Panc1 (cell line): Measurements from ENCODE around the gene HAND1. TPM values are rescaled to one million over a fixed set of nuclear protein-coding genes. Genes with fewer than 3 reads are reported as not detected.

Experiments
- ATAC-seq: fragments of 200-7000 bp; cut with Tn5 transposase; 2 replicates; pipeline ENCODE4 v1.9.1; 2020; ENCODE audit warnings: mild to moderate bottlenecking, moderate library complexity
- BruUV-seq: library from RNA; stranded (reverse); fragments of 400-500 nt; replicated peaks from 2 replicates; lab custom pipeline; 2021; lab: Mats Ljungman, UMichigan
- CTCF ChIA-PET: fragments of 300-600 bp; sonication (Branson Sonifier 250); formaldehyde crosslinking; loops from one replicate; lab custom pipeline; 2022; ENCODE audit warnings: antibody characterized with exemption; lab: Charles Lee
- POLR2A ChIA-PET: fragments of 300-600 bp; sonication (Branson Sonifier 250); formaldehyde crosslinking; loops from one replicate; lab custom pipeline; 2022; ENCODE audit warnings: antibody characterized with exemption; lab: Charles Lee
- DNase-seq: peaks from one replicate; pipeline ENCODE4 v3.0.0-alpha.2; 2010; ENCODE audit warnings: low read depth, low spot score
- H3K27ac ChIP-seq: 2 replicates; pipeline ENCODE4 v1.5.1; 2011; ENCODE audit warnings: mild to moderate bottlenecking, low read length, inconsistent platforms
- H3K27me3 ChIP-seq: fragments of 200-500 bp; sonication (Bioruptor generic); 2 replicates; pipeline ENCODE4 v1.6.0; 2014; ENCODE audit warnings: low read length, inconsistent platforms; ENCODE audit not compliant: control insufficient read depth, insufficient read depth
- H3K36me3 ChIP-seq: fragments of 200-500 bp; sonication (Bioruptor generic); 2 replicates; pipeline ENCODE4 v1.5.1; 2014; ENCODE audit warnings: inconsistent platforms, mild to moderate bottlenecking, low read length, moderate library complexity; ENCODE audit not compliant: control insufficient read depth, insufficient read depth
- H3K4me1 ChIP-seq: 2 replicates; pipeline ENCODE4 v1.5.1; 2011; ENCODE audit warnings: inconsistent platforms, mild to moderate bottlenecking, low read length, moderate library complexity; ENCODE audit not compliant: control insufficient read depth, insufficient read depth
- H3K4me3 ChIP-seq, 2 experiments: 2 replicates each; pipeline ENCODE4 v1.5.1; 2011 to 2012; ENCODE audit warnings: low read depth in 2 of 2, low read length in 2 of 2, mild to moderate bottlenecking in 2 of 2, inconsistent platforms in 1 of 2, moderate library complexity in 1 of 2
- H3K9me3 ChIP-seq: fragments of 200-500 bp; sonication (Bioruptor generic); 2 replicates; pipeline ENCODE4 v1.5.1; 2014; ENCODE audit warnings: low read depth, mild to moderate bottlenecking, inconsistent platforms, low read length, moderate library complexity; ENCODE audit not compliant: control insufficient read depth, insufficient read depth
- POLR2AphosphoS5 ChIP-seq: IDR thresholded peaks from 2 replicates; pipeline ENCODE4 v1.6.1; 2012; ENCODE audit warnings: mild to moderate bottlenecking, low read depth, low read length, moderate library complexity
- SIN3A ChIP-seq: IDR thresholded peaks from 2 replicates; pipeline ENCODE4 v1.6.1; 2012; ENCODE audit warnings: low read depth, mild to moderate bottlenecking, low read length, moderate library complexity, borderline replicate concordance; ENCODE audit not compliant: insufficient read depth
- TCF7L2 ChIP-seq: IDR thresholded peaks from 2 replicates; pipeline ENCODE4 v1.6.1; 2011; ENCODE audit warnings: mild to moderate bottlenecking, low read depth, low read length, inconsistent platforms
- in situ Hi-C: cut with HindIII; loops from 2 replicates; pipeline ENCODE4 v1.10.0; 2016; ENCODE audit warnings: low sequenced_read_pairs, low pct_unique_long_range_greater_than_20kb
- intact Hi-C: fragments of 100-400 bp; cut with micrococcal nuclease; formaldehyde crosslinking; loops from one replicate; pipeline ENCODE4 v1.10.0; 2022; ENCODE audit not compliant: unreplicated experiment
- total RNA-seq: library from RNA; stranded (reverse); gene quantifications from one replicate; pipeline ENCODE4 v1.2.1, GENCODE V29; 2021; ENCODE audit not compliant: unreplicated experiment
- TF ChIP-seq, protein P1 (sequence below), 2 experiments: IDR thresholded peaks; 2 replicates each; pipeline ENCODE4 v1.6.1; 2011 to 2012; ENCODE audit warnings: low read depth in 2 of 2, control low read depth in 1 of 2, low read length in 1 of 2, mild to moderate bottlenecking in 1 of 2, moderate library complexity in 1 of 2; ENCODE audit not compliant: insufficient read depth in 1 of 2
- TF ChIP-seq, protein P2 (sequence below): fragments of 450-650 bp; IDR thresholded peaks from 2 replicates; pipeline ENCODE4 v1.5.1; 2017; ENCODE audit warnings: mild to moderate bottlenecking

HAND1 gene
- total RNA-seq, 1 experiment from 2014 or later, result 0.10 TPM

DNA sequence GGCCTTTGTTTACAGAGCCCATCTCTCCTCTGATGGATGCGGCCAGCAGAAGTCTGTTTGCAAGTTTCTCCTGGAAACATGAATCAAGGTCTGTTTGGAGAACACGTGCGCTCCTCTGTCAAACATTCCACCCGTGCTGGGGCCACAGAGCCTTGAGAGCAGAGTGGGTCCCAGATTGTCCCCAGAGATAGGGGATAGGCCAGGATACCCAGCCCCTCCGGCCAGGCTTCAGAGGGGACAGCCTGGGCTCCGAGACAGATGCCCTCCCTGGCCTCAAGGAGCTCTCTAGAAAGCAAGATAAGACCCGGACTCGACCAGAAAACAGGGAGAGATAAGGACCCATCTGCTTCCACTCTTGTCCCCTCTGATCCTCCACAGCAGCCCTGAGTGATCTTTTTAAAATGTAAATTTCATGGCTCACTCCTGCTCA lies 40.4 kb upstream of the HAND1 start:
- in situ Hi-C loops, result no loop called here
- Histone ChIP-seq H3K4me1 (peaks cover 7% of the 10 kb centered on the region; the same call in 1 of the 2 replicates), H3K4me3 (no peak overlapping the region), H3K27me3 (no peaks in the 10 kb centered on the region), H3K36me3 (no peaks in the 10 kb centered on the region), H3K9me3 (no peaks in the 10 kb centered on the region), H3K27ac (no peak overlapping the region)
- BruUV-seq, result no TSS peak
- ChIA-PET CTCF (no interaction called here), POLR2A (interaction anchor here (0.7 kb wide), 1 partner anchor 479 kb away, joined by 3 read pairs; the partner anchor contains the start of genes FAM114A2 and MFAP3)
- DNase-seq (no peak), ATAC-seq (no peak)
- TF ChIP-seq POLR2AphosphoS5 (no peak), TCF7L2 (no peak)
- TF ChIP-seq, protein P1, sequence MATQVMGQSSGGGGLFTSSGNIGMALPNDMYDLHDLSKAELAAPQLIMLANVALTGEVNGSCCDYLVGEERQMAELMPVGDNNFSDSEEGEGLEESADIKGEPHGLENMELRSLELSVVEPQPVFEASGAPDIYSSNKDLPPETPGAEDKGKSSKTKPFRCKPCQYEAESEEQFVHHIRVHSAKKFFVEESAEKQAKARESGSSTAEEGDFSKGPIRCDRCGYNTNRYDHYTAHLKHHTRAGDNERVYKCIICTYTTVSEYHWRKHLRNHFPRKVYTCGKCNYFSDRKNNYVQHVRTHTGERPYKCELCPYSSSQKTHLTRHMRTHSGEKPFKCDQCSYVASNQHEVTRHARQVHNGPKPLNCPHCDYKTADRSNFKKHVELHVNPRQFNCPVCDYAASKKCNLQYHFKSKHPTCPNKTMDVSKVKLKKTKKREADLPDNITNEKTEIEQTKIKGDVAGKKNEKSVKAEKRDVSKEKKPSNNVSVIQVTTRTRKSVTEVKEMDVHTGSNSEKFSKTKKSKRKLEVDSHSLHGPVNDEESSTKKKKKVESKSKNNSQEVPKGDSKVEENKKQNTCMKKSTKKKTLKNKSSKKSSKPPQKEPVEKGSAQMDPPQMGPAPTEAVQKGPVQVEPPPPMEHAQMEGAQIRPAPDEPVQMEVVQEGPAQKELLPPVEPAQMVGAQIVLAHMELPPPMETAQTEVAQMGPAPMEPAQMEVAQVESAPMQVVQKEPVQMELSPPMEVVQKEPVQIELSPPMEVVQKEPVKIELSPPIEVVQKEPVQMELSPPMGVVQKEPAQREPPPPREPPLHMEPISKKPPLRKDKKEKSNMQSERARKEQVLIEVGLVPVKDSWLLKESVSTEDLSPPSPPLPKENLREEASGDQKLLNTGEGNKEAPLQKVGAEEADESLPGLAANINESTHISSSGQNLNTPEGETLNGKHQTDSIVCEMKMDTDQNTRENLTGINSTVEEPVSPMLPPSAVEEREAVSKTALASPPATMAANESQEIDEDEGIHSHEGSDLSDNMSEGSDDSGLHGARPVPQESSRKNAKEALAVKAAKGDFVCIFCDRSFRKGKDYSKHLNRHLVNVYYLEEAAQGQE (IDR thresholded peaks at IDR 0.05; ENCODE audit: insufficient read depth in 1 of 2, low read depth in 2 of 2, low read length in 1 of 2), result no peak
- intact Hi-C loops, result no loop called here

DNA sequence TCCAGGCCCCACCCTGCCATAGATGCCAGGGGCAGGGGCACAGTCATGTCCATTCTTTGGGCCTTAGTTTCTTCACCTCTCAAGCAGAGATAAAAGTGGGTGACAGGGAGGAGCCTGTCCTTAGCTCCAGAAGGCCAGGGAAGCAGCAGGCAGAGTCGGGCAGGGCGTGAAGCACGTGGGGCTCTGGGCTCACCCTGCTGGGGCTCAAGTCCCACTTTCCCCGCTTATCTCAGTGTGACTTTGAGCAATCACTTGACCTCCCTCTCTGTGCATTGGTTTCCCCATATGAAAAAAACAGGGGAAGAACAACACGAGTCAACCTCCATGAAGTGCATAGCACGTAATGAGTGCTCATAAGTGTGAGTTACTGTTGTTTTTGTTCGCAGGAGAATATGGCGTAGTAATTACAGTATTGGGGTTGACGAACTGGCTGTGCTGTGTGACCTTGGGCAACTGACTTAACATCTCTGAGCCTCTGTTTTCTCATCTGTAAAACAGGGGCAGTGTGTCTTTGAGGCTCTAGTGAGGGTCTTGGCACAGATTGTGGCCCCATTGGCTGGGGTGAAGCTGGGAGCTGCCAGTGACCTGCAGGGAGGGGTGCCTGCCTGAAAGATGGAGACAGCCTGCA lies 39.9 kb upstream of the HAND1 start:
- no peaks in the 10 kb centered on the region for H3K9me3 ChIP-seq
- no peak overlapping the region for H3K27ac ChIP-seq
- ChIA-PET CTCF (no interaction called here), POLR2A (no interaction called here)
- no peak for TF ChIP-seq SIN3A
- TF ChIP-seq, protein P1 (IDR thresholded peaks at IDR 0.05; ENCODE audit: insufficient read depth in 1 of 2, low read depth in 2 of 2, low read length in 1 of 2), result no peak
- TF ChIP-seq TCF7L2, result no peak
- no peak for TF ChIP-seq POLR2AphosphoS5
- TF ChIP-seq, protein P2, sequence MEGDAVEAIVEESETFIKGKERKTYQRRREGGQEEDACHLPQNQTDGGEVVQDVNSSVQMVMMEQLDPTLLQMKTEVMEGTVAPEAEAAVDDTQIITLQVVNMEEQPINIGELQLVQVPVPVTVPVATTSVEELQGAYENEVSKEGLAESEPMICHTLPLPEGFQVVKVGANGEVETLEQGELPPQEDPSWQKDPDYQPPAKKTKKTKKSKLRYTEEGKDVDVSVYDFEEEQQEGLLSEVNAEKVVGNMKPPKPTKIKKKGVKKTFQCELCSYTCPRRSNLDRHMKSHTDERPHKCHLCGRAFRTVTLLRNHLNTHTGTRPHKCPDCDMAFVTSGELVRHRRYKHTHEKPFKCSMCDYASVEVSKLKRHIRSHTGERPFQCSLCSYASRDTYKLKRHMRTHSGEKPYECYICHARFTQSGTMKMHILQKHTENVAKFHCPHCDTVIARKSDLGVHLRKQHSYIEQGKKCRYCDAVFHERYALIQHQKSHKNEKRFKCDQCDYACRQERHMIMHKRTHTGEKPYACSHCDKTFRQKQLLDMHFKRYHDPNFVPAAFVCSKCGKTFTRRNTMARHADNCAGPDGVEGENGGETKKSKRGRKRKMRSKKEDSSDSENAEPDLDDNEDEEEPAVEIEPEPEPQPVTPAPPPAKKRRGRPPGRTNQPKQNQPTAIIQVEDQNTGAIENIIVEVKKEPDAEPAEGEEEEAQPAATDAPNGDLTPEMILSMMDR, result no peak
- no TSS peak for BruUV-seq
- in situ Hi-C loops (no loop called here), intact Hi-C loops (no loop called here)
- DNase-seq (no peak), ATAC-seq (no peak)
- H3K36me3 ChIP-seq, result no peaks in the 10 kb centered on the region
- peaks cover 2% of the 10 kb centered on the region; the same call in 1 of the 2 replicates for H3K4me1 ChIP-seq
- no peak overlapping the region for H3K4me3 ChIP-seq
- H3K27me3 ChIP-seq, result no peaks in the 10 kb centered on the region
